ENCODE results near the gene HHAT. TPM values are rescaled to one million over a fixed set of nuclear protein-coding genes. Genes with fewer than 3 reads are reported as not detected.
A peak's percentile ranks its signal among the peaks of the same experiment; 100 is the strongest.

The HHAT gene
- polyA plus RNA-seq, 1 donor (not counting 4 experiments of a cell fraction or from before 2014, with no cell fraction given), result 3.8 TPM

DNA sequence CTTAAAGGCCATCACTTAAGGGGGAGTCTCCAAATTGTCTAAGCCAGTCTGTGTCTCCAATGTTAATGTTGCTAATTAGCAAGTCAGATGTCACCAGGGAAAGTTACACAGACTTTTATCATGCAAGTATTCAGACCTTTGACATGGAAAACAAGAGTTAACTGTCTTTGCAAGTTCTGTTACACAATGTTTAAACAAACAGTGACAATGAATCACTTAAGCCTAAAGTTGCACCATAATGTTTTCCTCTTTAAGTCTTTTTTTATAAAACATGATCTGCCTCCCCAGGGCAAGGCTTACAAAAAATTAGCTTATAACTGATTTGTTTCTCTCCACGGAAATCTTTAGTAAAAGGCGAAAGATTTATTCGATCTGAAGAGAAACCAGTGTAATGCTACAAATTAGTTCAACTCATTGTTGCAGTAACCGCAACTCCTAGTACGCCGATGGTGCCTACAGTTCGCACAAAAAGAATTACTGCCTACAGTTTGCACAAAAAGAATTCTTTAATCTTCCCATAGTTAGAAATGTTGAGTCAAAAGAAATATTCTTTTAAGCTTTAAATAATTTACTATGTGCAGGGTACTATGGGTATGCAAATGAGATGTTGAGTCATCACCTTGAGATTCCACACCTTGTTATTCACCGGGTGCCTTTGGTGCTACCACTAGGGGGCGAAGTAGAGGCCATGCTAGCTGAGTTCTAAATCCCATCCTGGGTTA lies 45.3 kb downstream of the HHAT start:
- Histone ChIP-seq H3K4me1 (ENCODE audit: control insufficient read depth, extremely low read depth, insufficient read depth, low read length) (peaks cover 14% of the 10 kb centered on the region), H3K9ac (ENCODE audit: control insufficient read depth, extremely low read depth, insufficient read depth, low read length) (peak overlapping the region; percentile 81), H3K9me3 (ENCODE audit: control insufficient read depth, low read depth, low read length) (no peaks in the 10 kb centered on the region), H3K9me1 (ENCODE audit: control insufficient read depth, extremely low read depth, insufficient read depth, low read length) (no peaks in the 10 kb centered on the region), H3K36me3 (ENCODE audit: control insufficient read depth in 2 of 2, extremely low read depth in 1 of 2, insufficient read depth in 2 of 2, low read length in 2 of 2) (no peaks in the 10 kb centered on the region), H3K79me2 (ENCODE audit: control insufficient read depth, insufficient read depth, low read length) (no peaks in the 10 kb centered on the region), H3K27me3 (ENCODE audit: control insufficient read depth, extremely low read depth, insufficient read depth, low read length) (no peaks in the 10 kb centered on the region), H4K20me1 (ENCODE audit: control insufficient read depth, extremely low read depth, insufficient read depth, low read length) (no peaks in the 10 kb centered on the region), H2AFZ (ENCODE audit: control insufficient read depth, low read length) (no peak overlapping the region), H3K4me2 (ENCODE audit: control insufficient read depth, extremely low read depth, insufficient read depth, low read depth, low read length) (peak overlapping the region; percentile 18), H3K4me3 (ENCODE audit: control insufficient read depth in 2 of 3, extremely low read depth in 1 of 3, insufficient read depth in 2 of 3, low read depth in 1 of 3, low read length in 3 of 3) (no peak overlapping the region), H3K27ac (ENCODE audit: control insufficient read depth, insufficient read depth, low read length) (peak overlapping the region; percentile 99)
- DNase-seq (ENCODE audit: low read depth, low spot score) (peak; percentile 92), FAIRE-seq (peak; percentile 82)
- TF ChIP-seq, protein P1, sequence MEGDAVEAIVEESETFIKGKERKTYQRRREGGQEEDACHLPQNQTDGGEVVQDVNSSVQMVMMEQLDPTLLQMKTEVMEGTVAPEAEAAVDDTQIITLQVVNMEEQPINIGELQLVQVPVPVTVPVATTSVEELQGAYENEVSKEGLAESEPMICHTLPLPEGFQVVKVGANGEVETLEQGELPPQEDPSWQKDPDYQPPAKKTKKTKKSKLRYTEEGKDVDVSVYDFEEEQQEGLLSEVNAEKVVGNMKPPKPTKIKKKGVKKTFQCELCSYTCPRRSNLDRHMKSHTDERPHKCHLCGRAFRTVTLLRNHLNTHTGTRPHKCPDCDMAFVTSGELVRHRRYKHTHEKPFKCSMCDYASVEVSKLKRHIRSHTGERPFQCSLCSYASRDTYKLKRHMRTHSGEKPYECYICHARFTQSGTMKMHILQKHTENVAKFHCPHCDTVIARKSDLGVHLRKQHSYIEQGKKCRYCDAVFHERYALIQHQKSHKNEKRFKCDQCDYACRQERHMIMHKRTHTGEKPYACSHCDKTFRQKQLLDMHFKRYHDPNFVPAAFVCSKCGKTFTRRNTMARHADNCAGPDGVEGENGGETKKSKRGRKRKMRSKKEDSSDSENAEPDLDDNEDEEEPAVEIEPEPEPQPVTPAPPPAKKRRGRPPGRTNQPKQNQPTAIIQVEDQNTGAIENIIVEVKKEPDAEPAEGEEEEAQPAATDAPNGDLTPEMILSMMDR (optimal IDR thresholded peaks at IDR 0.05 in 1 of 3, IDR thresholded peaks at IDR 0.05 in 1 of 3, conservative IDR thresholded peaks at IDR 0.05 in 1 of 3; ENCODE audit: extremely low read depth in 1 of 3, insufficient read depth in 2 of 3, low read length in 3 of 3), result peak; percentile 93 to 99 (median 94)
- no peak for TF ChIP-seq EZH2 (IDR thresholded peaks at IDR 0.05; ENCODE audit: low read length)
- dilution Hi-C loops (cut with MboI; ENCODE audit: extremely low pct_ligation_motif_present, low sequenced_read_pairs), result no loop called here

DNA sequence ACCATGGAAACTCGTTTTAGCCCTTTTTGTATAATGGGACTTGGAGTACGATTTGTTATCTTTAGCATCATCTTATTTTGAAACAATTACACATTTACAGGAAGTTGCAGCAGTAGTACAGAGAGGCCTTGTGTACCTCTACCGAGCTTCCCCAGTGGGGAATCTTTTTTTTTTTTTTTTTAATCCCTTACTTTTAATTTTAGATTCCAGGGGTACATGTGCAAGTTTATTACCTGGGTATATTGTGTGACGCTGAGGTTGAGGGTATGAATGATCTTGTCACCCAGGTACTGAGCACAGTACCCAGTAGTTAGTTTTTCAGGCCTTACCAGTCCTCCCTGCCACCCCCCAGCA lies 45.9 kb downstream of the HHAT start:
- H3K36me3 ChIP-seq (ENCODE audit: control insufficient read depth in 2 of 2, extremely low read depth in 1 of 2, insufficient read depth in 2 of 2, low read length in 2 of 2), result no peaks in the 10 kb centered on the region
- no peaks in the 10 kb centered on the region for H3K9me1 ChIP-seq (ENCODE audit: control insufficient read depth, extremely low read depth, insufficient read depth, low read length)
- DNase-seq (ENCODE audit: low read depth, low spot score) (no peak), FAIRE-seq (no peak)
- H2AFZ ChIP-seq (ENCODE audit: control insufficient read depth, low read length), result no peak overlapping the region
- TF ChIP-seq, protein P1 (optimal IDR thresholded peaks at IDR 0.05 in 1 of 3, IDR thresholded peaks at IDR 0.05 in 1 of 3, conservative IDR thresholded peaks at IDR 0.05 in 1 of 3; ENCODE audit: extremely low read depth in 1 of 3, insufficient read depth in 2 of 3, low read length in 3 of 3), result no peak
- TF ChIP-seq EZH2 (IDR thresholded peaks at IDR 0.05; ENCODE audit: low read length), result no peak
- no peaks in the 10 kb centered on the region for H3K79me2 ChIP-seq (ENCODE audit: control insufficient read depth, insufficient read depth, low read length)
- no peak overlapping the region for H3K9ac ChIP-seq (ENCODE audit: control insufficient read depth, extremely low read depth, insufficient read depth, low read length)
- H3K4me2 ChIP-seq (ENCODE audit: control insufficient read depth, extremely low read depth, insufficient read depth, low read depth, low read length), result peak overlapping the region; percentile 22
- H4K20me1 ChIP-seq (ENCODE audit: control insufficient read depth, extremely low read depth, insufficient read depth, low read length), result no peaks in the 10 kb centered on the region
- no peaks in the 10 kb centered on the region for H3K9me3 ChIP-seq (ENCODE audit: control insufficient read depth, low read depth, low read length)
- dilution Hi-C loops (cut with MboI; ENCODE audit: extremely low pct_ligation_motif_present, low sequenced_read_pairs), result no loop called here
- peaks cover 14% of the 10 kb centered on the region for H3K4me1 ChIP-seq (ENCODE audit: control insufficient read depth, extremely low read depth, insufficient read depth, low read length)
- no peak overlapping the region for H3K4me3 ChIP-seq (ENCODE audit: control insufficient read depth in 2 of 3, extremely low read depth in 1 of 3, insufficient read depth in 2 of 3, low read depth in 1 of 3, low read length in 3 of 3)
- peak overlapping the region; percentile 99 for H3K27ac ChIP-seq (ENCODE audit: control insufficient read depth, insufficient read depth, low read length)
- H3K27me3 ChIP-seq (ENCODE audit: control insufficient read depth, extremely low read depth, insufficient read depth, low read length), result no peaks in the 10 kb centered on the region
